Spleen (tissue), 11 donors: ENCODE data around the gene KRT23. TPM values are rescaled to one million over a fixed set of nuclear protein-coding genes. Genes with fewer than 3 reads are reported as not detected.

Source experiments
- DNase-seq: peaks from one replicate; pipeline ENCODE4 v3.0.0-alpha.2; 2020
- H3K27ac ChIP-seq, 8 donors: fragments of 200-600 bp; sonication (generic) in 7 of 8; 1 replicate in 4 of 8; 2 replicates in 4 of 8; pipeline versions ENCODE4 v1.5.0 to v1.8.0; 2016 to 2021; ENCODE audit warnings: inconsistent platforms in 4 of 8, mild to moderate bottlenecking in 4 of 8, moderate library complexity in 1 of 8
- H3K27me3 ChIP-seq, 7 donors: fragments of 200-600 bp; sonication (generic) in 6 of 7; replicated peaks in 1 of 7; 1 replicate in 4 of 7; 2 replicates in 3 of 7; pipeline versions ENCODE4 v1.5.0 to v1.8.0; 2016 to 2021; ENCODE audit warnings: inconsistent platforms in 3 of 7, mild to moderate bottlenecking in 1 of 7
- H3K36me3 ChIP-seq, 6 donors: fragments of 200-600 bp; sonication (generic) in 5 of 6; 1 replicate in 4 of 6; 2 replicates in 2 of 6; pipeline versions ENCODE4 v1.5.0 to v1.8.0; 2016 to 2021; ENCODE audit warnings: inconsistent platforms in 2 of 6
- H3K4me1 ChIP-seq, 6 donors: fragments of 200-600 bp; sonication (generic) in 5 of 6; 1 replicate in 3 of 6; 2 replicates in 3 of 6; pipeline versions ENCODE4 v1.5.0 to v1.8.0; 2016 to 2021; ENCODE audit warnings: inconsistent platforms in 3 of 6
- H3K4me3 ChIP-seq, 8 donors: fragments of 200-600 bp; sonication (generic) in 7 of 8; 1 replicate in 4 of 8; 2 replicates in 4 of 8; pipeline versions ENCODE4 v1.5.0 to v1.8.0; 2016 to 2021; ENCODE audit warnings: inconsistent platforms in 4 of 8, mild to moderate bottlenecking in 4 of 8, moderate library complexity in 2 of 8
- H3K9me3 ChIP-seq, 8 donors: fragments of 200-600 bp; sonication (generic) in 7 of 8; 1 replicate in 4 of 8; 2 replicates in 4 of 8; pipeline versions ENCODE4 v1.5.0 to v1.8.0; 2016 to 2021; ENCODE audit warnings: inconsistent platforms in 4 of 8
- CTCF ChIP-seq, 11 experiments: fragments of 200-600 bp in 7 of 11; fragments of 450-650 bp in 4 of 11; sonication (generic) in 4 of 11; IDR thresholded peaks in 8 of 11; conservative IDR thresholded peaks in 3 of 11; 1 replicate in 7 of 11; 2 replicates in 4 of 11; pipeline versions ENCODE4 v1.4.0 to v1.8.0; 2016 to 2021; ENCODE audit warnings: antibody characterized with exemption in 11 of 11, inconsistent platforms in 4 of 11, mild to moderate bottlenecking in 1 of 11
- POLR2A ChIP-seq, 3 donors: fragments of 450-650 bp; IDR thresholded peaks; one replicate each; pipeline ENCODE4 v1.5.1; 2017; ENCODE audit warnings: antibody characterized with exemption in 3 of 3, mild to moderate bottlenecking in 1 of 3
- POLR2AphosphoS5 ChIP-seq, 3 donors: sonication (generic); formaldehyde crosslinking; IDR thresholded peaks; one replicate each; pipeline ENCODE4 v1.5.1; 2017; ENCODE audit warnings: antibody characterized with exemption in 3 of 3
- WGBS, 5 donors: extraction: QIAGEN DNeasy Blood & Tissue Kit in 3 of 5; methylation state at CpG; one replicate each; pipeline versions ENCODE4 v1.1.5 to v1.1.7; 2013 to 2018; 5-methylcytosine and 5-hydroxymethylcytosine counted together
- intact Hi-C: fragments of 100-400 bp; cut with DNase I; formaldehyde crosslinking; loops from one replicate; pipeline ENCODE4 v1.15.0; 2023; ENCODE audit warnings: low total_unique reads
- polyA plus RNA-seq, 3 donors: library from polyadenylated mRNA; stranded (reverse); fragments of 200-250 nt; gene quantifications; one replicate each; pipeline ENCODE4 v1.2.1, GENCODE V29; 2013
- total RNA-seq, 7 donors: library from RNA; depleted of rRNA in 3 of 7; stranded (reverse); fragments of >200 nt in 3 of 7; fragmentation: NEBNext Ultra II Directional in 4 of 7; extraction: Animal tissue kit (Norgen Biotek cat#: 25700) in 4 of 7; gene quantifications; one replicate each; pipeline versions ENCODE4 v1.1.0 to v1.2.1, GENCODE V29; 2016 to 2021
- donor health status: healthy with polysubstance abuse.
- donor health status: DM: no; HTN: no; CAD: no; lungs with moderate emphysema.
- donor health status: DM: no; HTN: no; CAD: no.
- donor health status: Bipolar disorder and iron deficiency.
- donor health status: healthy.
- donor health status: DM: no; HTN: no; CAD: no.
- donor health status: DM: yes; HTN: yes; CAD: no.

KRT23 gene
- total and polyA plus RNA-seq, 10 donors, result 0.03 to 21.7 (median 2.9) TPM

- intact Hi-C loops, result no loop called here
- Histone ChIP-seq H3K4me3 (no peak overlapping the region), H3K27ac (no peak overlapping the region), H3K36me3 (no peaks in the 10 kb centered on the region), H3K4me1 (no peaks in the 10 kb centered on the region), H3K9me3 (no peaks in the 10 kb centered on the region), H3K27me3 (peaks cover 0 to 8% (median 0%) of the 10 kb centered on the region in 7 donors)
- DNase-seq, result no peak
- TF ChIP-seq POLR2A (IDR thresholded peaks at IDR 0.05) (no peak), CTCF (IDR thresholded peaks at IDR 0.05 in 8 of 11, conservative IDR thresholded peaks at IDR 0.05 in 3 of 11) (no peak), POLR2AphosphoS5 (IDR thresholded peaks at IDR 0.05) (no peak)
- WGBS, 5 donors, result 66 to 93% (median 72%) methylated on average over 2 of the region's 2 CpGs
Measured at GRCh38 chr17:40932608-40933007, 4.8 kb downstream of the KRT23 start.

- WGBS, 5 donors, result 60 to 76% (median 72%) methylated on average over 3 of the region's 3 CpGs
- DNase-seq, result no peak
- Histone ChIP-seq H3K9me3 (no peaks in the 10 kb centered on the region), H3K27ac (no peak overlapping the region), H3K4me1 (no peaks in the 10 kb centered on the region), H3K27me3 (peaks cover 0 to 17% (median 0%) of the 10 kb centered on the region in 7 donors), H3K36me3 (no peaks in the 10 kb centered on the region), H3K4me3 (no peak overlapping the region)
- TF ChIP-seq POLR2A (IDR thresholded peaks at IDR 0.05) (no peak), CTCF (IDR thresholded peaks at IDR 0.05 in 8 of 11, conservative IDR thresholded peaks at IDR 0.05 in 3 of 11) (no peak), POLR2AphosphoS5 (IDR thresholded peaks at IDR 0.05) (no peak)
- intact Hi-C loops, result no loop called here
Measured at GRCh38 chr17:40931311-40931710, 6.1 kb downstream of the KRT23 start.

- DNase-seq, result no peak
- WGBS, 5 donors, result 80 to 92% (median 86%) methylated on average over 8 of the region's 8 CpGs
- no peak overlapping the region for H3K4me3 ChIP-seq
- no peak overlapping the region for H3K27ac ChIP-seq
- TF ChIP-seq POLR2A (IDR thresholded peaks at IDR 0.05) (no peak), POLR2AphosphoS5 (IDR thresholded peaks at IDR 0.05) (no peak), CTCF (IDR thresholded peaks at IDR 0.05 in 8 of 11, conservative IDR thresholded peaks at IDR 0.05 in 3 of 11) (no peak)
- H3K9me3 ChIP-seq, result no peaks in the 10 kb centered on the region
- no peaks in the 10 kb centered on the region for H3K36me3 ChIP-seq
- no peaks in the 10 kb centered on the region for H3K4me1 ChIP-seq
- H3K27me3 ChIP-seq, result peaks cover 0 to 23% (median 0%) of the 10 kb centered on the region in 7 donors
- intact Hi-C loops, result no loop called here
Measured at GRCh38 chr17:40926341-40926740, 11.1 kb downstream of the KRT23 start.

- DNase-seq, result no peak
Measured at GRCh38 chr17:40922239-40922638, 15.2 kb downstream of the KRT23 start.

More at GRCh38 chr17:40922239-40922638, 15.2 kb downstream of the KRT23 start:
- intact Hi-C loops, result no loop called here
- Histone ChIP-seq H3K27ac (no peak overlapping the region), H3K27me3 (peaks cover 0 to 23% (median 0%) of the 10 kb centered on the region in 7 donors), H3K9me3 (no peaks in the 10 kb centered on the region), H3K36me3 (no peaks in the 10 kb centered on the region), H3K4me3 (no peak overlapping the region), H3K4me1 (no peaks in the 10 kb centered on the region)
- TF ChIP-seq CTCF (IDR thresholded peaks at IDR 0.05 in 8 of 11, conservative IDR thresholded peaks at IDR 0.05 in 3 of 11) (no peak), POLR2AphosphoS5 (IDR thresholded peaks at IDR 0.05) (no peak), POLR2A (IDR thresholded peaks at IDR 0.05) (no peak)
- WGBS, 5 donors, result 64 to 91% (median 78%) methylated on average over 2 of the region's 2 CpGs
